Measurements from ENCODE around the gene RAPGEF2.

DNA sequence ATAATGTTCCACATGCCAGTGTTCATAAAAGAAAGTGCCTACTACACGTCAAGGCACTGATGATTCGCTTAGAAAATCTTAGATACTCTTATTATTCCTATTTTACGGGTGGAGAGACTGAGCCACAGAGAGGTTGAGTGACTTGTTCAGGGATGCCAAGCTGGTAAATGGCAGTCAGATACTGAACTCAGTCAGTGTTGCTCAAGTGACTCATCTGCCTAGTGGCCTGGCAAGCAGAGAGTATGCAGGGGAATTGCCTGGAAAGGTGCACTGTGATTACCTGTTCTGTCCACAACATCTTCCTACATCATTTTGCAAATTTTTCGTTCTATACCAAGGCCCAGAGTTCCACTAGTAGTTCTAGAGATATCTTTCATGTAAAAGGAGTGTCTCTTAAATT is 68.4 kb downstream of the RAPGEF2 start:
- TF ChIP-seq, protein P1, sequence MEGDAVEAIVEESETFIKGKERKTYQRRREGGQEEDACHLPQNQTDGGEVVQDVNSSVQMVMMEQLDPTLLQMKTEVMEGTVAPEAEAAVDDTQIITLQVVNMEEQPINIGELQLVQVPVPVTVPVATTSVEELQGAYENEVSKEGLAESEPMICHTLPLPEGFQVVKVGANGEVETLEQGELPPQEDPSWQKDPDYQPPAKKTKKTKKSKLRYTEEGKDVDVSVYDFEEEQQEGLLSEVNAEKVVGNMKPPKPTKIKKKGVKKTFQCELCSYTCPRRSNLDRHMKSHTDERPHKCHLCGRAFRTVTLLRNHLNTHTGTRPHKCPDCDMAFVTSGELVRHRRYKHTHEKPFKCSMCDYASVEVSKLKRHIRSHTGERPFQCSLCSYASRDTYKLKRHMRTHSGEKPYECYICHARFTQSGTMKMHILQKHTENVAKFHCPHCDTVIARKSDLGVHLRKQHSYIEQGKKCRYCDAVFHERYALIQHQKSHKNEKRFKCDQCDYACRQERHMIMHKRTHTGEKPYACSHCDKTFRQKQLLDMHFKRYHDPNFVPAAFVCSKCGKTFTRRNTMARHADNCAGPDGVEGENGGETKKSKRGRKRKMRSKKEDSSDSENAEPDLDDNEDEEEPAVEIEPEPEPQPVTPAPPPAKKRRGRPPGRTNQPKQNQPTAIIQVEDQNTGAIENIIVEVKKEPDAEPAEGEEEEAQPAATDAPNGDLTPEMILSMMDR (IDR thresholded peaks at IDR 0.05 in 8 of 11, conservative IDR thresholded peaks at IDR 0.05 in 3 of 11), result no peak
- TF ChIP-seq POLR2A (IDR thresholded peaks at IDR 0.05) (no peak), POLR2AphosphoS5 (IDR thresholded peaks at IDR 0.05) (no peak)

All from spleen (tissue), 7 donors.